GM19324 (cell line): Measurements from ENCODE around the gene KIDINS220.

ENCODE experiments used
- ATAC-seq: cut with Tn5 transposase; IDR thresholded peaks from one replicate; pipeline ENCODE4 v1.9.1; 2021; ENCODE audit warnings: mild to moderate bottlenecking, moderate library complexity; ENCODE audit not compliant: unreplicated experiment, low FRiP score

The KIDINS220 gene

DNA sequence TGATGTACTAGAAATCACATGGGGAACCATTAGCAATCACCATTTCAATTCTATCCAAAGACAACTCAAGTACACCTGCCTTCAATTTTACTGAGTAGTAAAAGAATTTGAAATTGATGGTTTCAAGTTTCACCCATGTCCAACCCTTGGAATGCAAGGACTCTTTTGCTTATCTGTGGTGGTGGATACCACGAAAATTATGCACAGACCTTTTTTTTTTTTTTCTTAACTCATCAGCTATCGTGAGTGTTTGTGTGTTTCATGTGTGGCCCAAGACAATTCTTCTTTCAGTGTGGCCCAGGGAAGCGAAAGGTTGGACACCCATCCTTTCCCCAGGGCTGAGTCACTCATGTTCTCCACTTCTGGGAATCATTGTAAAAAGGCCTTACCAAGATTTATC is 132.5 kb downstream of the KIDINS220 start:
- no peak for ATAC-seq

DNA sequence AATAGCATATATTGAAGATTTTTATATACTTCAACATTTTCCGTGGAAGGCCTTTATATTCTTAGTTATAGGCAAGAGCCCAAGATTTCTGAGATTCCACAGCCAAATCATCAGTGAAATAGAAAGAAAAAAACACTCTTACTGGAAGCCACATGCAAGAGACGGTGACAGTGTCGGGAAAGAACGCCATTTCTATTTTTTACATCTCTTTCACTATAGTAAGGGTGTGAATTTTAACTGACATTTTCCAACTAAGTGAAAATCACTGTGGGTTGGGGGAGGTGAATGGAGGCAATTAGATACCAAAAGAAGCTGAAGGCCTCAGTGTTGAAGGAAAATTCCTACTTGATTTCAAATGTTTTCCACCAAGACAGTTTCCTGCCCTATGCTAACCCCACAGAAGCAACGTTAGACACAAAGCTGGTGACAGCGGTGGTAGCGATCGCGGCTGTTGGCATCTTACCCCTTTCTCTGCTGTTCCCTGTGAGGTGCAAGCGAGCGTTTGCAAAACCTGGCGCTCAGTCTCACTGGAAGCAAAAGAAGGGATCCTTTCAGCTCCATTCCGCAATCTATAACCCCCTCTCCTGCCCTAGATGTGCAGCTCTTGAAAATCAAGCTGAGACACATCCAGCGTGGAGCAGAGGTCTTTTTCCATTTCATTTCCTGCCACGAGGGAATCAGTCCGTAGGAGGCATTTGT is 135.6 kb downstream of the KIDINS220 start:
- no peak for ATAC-seq

DNA sequence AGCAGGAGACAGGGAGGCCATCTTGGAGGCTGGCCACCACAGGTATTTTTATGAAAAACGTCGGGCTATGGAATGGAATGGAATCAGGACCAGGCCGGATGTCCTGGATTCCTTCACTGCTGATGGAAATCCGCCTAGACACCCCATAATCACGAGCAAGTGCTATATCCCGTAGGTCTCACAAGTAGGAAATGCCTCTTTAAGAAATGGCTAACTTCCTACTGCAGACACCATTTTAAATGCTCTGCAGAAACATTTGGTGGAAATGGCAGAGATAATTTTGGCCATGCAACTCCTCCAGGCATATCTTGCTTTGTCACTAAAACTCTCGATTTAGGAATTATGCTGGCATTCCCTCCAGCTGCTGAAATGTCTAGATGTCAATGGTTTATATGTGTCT is 137.6 kb downstream of the KIDINS220 start:
- no peak for ATAC-seq

DNA sequence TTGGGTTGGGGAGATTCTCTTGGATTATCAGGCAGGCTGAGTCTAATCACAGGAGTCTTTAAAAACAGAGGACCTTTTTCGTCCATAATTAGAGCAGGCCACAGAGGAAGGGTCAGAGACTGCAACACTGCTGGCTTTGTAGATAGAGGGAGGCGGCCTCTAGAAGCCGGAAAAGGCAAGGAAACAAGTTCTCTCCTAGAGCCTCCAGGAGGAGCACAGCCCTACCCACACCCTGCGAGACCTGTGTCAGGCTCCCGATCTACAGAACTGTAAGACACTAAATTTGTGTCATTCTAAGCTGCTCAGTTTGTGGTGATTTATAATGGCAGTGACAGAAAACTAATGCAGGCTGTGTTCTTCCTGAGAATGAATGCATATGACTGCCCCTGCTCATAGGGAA is 140.2 kb downstream of the KIDINS220 start:
- ATAC-seq = no peak

DNA sequence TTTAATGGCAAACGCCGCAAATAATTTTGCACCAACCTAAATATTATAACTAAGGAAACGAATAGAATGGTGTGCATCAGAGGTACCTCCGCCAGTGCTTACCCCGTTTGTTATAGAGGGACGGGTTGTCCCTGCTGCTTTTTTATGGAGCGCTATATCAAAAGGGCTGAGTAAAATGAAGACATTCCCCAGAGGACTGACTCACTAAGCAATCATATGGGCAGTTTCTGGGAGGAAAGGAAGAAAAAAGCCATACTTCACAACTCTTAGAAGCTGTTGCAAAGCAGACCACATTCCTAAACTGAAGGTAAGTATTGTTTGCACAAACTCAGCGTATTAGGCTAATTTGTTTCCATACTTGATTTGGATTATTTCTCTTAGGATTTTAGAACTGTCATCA is 142.7 kb downstream of the KIDINS220 start:
- no peak for ATAC-seq

DNA sequence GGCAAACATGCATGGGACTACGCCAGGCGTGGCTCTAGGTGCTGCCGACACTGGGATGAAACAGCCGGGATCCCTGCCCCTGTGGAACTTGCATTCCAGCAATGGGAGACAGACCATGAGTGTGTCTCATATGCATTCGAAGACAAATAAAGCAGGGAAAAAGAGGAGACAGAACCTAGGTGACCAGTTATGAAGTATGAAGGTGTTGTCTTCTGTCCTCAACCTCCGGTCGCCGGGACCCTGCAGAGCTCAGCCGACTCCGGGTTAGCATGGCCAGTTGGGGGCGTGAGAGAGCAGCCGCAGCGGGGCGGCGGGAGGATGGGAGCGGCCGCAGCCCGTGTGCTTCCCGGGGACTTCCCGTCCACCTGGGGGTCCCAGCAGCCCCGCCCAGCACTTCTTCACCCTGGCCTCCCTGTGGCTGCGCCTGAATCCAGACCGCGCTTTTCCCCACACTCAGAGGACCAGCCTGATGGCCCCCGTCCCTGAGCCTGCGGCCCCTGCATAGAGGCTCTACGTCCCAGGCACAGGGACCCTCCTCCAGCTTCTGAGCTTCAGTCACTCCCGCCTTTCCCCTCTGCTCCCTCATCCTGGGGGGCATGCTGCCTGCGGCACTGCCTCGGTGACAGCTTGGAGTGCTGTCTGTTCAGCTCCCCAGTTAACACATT is 144.1 kb downstream of the KIDINS220 start:
- no peak for ATAC-seq

DNA sequence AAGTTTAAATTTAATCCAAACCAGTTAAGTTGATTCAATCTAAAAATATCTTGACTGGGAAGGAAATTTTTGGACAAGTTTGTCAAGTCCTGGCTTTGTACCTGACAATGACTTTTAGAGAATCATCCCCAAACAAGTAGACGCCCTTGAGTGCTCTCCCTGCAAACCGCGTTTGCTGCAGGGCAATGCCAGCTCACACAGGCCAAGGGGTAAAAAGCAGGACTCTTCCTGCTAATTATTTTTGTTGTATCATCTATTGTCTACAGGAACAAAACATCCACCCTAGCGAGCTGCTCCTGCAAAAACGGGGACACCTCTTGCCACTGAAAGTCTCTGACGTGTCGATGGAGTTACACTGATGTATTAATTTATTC is 144.6 kb downstream of the KIDINS220 start:
- ATAC-seq = no peak

DNA sequence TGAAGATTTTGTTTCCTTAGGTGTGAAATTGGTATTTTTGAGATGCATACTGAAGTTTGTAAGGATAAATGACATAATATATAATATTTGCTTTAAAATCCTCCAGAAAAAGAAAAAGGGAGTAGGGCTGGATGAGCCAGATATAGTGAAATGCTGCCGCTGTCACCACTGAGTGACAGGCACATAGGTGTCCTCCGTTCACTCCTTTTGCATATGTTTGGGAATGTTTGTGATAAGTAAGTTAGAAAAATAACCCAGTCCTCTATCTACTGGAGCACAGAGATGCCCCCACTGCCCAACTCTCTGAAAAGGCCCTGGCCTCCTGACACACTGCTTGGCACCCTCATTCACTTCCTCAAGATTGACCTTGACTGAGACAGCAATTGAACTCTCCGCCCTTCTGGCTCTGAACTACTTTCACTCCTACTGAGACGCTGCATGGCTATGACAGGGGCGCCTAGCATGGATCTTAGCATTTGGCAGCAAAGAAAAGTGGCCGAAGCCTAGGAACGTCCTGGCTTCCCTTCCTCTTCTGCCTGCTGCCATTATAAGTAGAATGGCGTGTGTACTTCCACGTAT is 145.5 kb downstream of the KIDINS220 start:
- ATAC-seq = no peak

DNA sequence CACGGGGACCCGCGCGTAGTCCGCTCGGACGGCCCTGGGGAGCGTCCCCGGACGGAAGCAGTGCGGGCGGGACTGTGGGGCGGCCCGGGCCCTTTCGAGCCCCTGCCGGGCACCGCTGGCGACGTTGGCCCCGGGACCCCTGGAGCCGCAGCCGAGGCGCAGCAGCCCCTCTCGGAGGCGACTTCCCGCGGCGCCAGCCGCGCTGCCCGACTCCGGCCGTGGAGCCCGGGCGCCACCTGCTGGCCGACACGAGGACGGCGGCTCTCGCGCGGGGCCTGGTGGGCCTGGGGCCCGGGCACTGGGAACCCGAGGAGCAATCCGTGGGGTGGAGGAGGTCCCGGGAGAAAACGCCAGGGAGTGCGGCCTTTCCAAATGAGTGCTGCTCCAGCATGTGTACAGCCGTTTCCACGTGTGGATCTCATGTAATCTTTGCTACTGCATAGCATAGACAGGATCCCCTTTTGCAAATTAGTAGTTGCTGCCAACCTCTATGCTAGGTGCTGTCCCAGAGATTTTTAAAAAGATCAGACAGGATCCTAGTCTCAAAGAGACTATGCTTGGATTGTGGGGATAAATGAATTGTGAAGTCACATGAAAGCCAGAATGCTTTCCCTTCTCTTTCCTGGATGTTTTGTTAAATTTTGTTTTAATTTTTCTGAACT is 151.6 kb downstream of the KIDINS220 start:
- ATAC-seq = peak; percentile 17

DNA sequence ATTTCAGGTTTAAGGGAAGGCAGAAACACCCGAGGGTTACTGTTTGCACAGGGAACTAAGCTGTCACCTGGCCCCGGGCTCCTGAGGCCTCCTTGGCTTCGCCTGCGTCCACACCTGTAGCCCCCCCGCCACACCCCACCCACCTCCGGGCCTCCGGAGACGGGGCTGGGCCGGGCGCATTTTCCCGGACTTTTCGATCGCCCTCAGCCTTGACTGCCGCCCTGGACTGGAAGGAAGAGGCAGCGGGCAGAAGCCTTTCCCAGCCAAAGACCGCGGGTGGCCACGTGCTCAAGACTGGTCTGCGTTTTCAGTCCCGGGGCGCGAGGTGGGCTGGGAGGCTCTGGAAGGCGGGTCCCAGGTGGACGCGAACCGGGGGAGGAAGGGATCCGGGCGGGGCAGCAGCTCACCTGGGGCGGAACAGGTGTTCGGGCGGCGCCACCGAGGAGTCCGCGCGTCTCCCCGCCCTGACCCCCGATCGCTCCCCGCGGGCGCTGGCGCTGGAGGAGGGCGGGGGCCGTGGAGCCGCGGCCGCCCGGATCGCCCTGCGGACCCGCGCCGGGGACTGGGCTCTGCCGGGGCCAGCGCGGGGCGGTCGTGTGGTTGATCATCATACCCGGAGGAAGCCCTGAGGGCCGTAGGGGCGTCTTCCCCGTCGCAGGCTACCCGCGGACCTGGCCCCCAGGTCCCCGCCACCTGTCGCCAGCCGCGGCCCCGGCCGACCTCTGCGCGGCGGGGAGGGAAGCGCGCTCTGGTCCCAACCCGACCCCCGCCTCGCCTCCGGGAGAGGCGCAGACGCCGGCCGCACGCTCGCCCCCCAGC is 152.3 kb downstream of the KIDINS220 start:
- ATAC-seq = no peak

DNA sequence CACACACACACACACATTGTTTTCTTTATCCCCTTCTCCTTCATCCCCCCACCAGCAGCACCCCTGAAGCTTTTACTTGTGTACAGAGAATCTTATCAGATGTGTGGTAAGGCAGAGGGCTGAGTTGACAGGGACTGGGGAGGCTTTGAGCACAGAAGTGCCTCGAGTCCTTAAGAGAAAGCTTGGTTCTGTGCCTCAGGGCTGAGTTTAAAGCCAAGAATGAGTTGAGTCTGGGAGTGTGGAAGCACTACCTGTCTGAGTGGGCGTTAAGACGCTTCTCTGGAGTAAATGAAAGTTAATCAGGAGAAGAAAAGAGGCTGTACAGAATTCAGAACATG is 152.9 kb downstream of the KIDINS220 start:
- ATAC-seq = no peak

DNA sequence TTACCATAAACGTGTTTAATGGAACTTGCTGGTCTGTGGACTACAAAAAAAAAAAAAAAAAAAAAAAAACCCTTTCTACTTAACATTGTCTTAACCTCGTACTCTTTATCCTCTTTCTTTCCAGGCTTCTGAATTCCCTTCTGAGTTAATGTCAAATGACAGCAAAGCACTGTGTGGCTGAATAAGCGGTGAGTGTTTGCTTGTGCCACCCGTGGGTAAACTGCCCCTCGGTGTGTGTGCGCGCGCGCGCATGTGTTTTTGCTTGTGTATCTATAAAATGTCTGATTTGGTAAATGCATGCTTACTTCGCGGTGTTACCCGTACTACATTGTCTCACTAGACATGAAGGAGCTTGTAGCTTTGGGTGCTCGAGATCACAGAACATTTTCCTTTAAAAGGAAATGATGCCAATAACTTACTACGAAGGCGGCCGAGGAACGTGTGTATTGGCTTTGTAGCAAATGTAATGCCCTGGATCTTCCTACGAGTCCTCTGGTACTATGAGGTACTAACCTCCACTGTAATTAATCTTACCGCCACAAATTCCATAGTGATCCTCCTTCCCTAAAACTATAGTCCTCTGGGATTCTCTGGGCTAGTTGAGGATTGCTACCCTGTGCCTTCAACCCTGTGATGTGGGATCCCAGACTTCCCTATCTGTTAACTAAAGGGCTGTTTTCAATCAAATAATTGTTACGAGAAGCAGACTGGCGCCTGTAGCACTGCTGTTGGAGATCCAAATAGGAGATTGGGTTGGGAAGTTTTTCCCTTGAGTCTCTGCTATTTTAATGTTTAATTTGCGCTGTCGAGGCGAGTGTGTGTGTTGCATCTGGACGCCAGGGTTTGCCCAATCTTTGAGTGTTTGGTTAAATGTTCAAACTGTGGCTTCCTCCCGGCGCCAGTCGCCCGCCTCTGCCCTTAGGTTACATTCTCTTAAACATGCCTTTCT is 154.4 kb downstream of the KIDINS220 start:
- ATAC-seq = no peak

DNA sequence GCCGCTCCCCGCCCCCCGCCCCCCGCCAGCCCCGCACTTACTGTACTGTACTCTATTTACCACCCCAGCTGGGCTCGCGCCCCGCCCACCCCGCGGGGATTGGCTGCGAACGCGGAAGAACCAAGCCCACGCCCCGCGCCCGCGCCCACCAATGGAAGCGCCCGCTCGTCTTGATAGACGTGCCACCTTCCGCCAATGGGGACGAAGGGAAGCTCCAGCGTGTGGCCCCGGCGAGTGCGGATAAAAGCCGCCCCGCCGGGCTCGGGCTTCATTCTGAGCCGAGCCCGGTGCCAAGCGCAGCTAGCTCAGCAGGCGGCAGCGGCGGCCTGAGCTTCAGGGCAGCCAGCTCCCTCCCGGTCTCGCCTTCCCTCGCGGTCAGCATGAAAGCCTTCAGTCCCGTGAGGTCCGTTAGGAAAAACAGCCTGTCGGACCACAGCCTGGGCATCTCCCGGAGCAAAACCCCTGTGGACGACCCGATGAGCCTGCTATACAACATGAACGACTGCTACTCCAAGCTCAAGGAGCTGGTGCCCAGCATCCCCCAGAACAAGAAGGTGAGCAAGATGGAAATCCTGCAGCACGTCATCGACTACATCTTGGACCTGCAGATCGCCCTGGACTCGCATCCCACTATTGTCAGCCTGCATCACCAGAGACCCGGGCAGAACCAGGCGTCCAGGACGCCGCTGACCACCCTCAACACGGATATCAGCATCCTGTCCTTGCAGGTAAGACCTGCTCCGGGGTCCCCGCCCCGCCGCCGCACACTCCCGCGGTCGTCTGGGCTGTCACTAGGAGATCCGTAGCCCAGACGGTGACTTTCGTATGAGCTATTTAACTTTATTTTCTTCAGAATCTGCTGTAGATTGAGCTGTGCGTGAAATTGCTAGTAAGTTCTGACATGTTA is 155.4 kb downstream of the KIDINS220 start, which contains the start of gene ID2:
Gene ID2 (plus strand): TSS at position 271 of the 907 bp plus-strand sequence. CDS start 110 bp downstream, at position 381.
- ATAC-seq = peak; percentile 72

DNA sequence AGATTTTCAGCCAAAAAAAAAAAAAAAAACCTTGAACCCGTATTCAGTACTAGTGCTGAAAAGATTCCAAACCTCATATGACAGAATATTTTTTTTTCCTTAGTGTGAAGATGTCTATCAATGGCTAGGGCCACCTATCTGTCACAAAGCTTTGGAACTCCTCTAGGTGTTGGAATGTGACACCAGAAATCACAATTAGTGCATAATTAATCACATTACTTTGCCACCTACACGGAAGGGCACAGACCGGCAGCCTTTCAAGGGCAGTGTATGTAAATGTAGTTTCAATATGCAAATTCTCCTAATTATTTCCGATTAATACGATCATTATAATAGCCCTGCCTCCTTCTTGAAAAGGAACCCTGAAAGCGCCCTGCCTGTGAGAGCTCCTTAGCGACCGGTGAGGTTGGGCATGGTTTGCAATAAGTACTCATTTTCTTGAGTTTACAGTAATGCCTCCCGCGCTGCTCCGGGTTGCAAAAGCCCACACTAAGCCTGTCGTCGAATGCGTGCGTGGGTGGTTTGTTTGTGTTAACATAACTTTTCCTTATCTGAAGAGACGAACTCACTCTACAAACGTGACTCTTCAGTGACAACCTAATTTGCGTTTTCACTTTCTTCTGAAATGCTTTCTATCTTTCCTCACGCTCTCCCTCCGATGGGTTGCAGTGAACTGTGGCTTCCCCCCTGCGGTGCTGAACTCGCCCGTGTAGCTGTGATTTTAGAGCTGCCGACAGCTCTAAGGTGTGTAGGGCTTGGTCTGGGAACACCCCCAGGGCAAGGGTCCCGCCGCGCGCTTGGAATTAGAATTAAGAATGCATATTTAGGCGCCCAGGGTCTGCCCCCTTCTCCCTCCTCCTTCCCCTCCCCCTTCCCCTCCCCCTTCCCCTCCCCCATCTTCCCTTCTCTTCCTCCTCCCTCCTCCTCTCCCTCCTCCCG is 156.3 kb downstream of the KIDINS220 start:
- no peak for ATAC-seq

DNA sequence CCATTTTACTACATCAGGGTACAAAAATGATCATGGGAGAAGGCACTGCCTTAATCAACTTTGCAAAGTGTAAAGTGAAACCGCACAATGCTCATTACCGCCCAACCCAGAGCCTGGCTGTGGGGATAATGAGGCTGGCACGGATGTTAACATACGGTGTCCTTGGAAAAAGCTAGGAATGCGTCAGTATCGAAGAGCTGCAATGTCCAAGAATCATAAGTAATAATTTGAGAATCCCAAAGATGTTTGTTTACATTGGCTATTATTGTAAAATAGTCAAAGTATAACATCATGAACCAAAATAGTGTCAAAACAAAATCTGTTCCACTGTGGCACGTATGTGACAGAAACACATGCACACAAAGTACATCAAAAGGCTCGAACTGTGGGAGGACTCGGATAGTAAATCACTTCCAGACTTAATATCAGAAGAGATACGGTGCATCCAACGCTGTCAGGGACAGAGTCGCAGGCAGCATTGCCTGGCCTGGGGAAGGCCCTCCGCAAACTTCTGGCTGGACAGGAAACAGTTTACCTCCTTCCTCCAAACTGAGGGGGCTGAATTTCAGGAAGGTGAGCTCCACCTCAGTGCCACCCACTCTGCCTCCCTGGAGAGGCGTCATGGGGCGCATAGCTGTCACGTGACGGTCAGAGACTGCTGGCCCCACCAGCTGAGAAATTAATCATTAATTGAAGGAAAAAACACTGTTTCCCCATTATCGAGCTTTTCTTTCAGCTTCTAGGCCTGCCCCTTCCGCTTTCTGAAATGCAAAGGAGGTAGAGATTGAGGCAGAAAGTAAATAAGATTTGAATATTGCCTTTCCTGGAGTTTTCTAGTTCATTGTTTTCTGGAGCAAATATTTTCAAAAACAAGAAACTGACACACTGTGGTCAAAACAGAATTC is 157.3 kb downstream of the KIDINS220 start:
- no peak for ATAC-seq

DNA sequence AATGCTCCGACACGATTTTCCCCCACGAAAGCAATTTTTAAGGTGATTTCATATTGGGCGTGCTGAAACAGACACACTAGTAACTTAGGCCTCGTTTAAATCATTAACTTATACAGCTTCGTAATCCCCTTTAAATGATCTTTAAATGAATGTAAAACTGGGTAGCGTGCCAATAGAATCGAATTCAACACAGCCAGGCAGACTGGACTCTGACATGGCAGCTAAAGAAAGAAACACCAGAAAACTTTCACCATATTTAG is 157.9 kb downstream of the KIDINS220 start:
- no peak for ATAC-seq
